GM19395 (cell line): ENCODE results near the gene PPP2R3B.
"Not testable (repeated sequence)": the region's sequence is repeated elsewhere in the genome, so short reads cannot be mapped to it uniquely, and the experiment has no call there.

Source experiments
- ATAC-seq: cut with Tn5 transposase; IDR thresholded peaks from one replicate; pipeline ENCODE4 v1.9.1; 2021; ENCODE audit warnings: mild to moderate bottlenecking, moderate library complexity; ENCODE audit not compliant: unreplicated experiment

PPP2R3B gene

DNA sequence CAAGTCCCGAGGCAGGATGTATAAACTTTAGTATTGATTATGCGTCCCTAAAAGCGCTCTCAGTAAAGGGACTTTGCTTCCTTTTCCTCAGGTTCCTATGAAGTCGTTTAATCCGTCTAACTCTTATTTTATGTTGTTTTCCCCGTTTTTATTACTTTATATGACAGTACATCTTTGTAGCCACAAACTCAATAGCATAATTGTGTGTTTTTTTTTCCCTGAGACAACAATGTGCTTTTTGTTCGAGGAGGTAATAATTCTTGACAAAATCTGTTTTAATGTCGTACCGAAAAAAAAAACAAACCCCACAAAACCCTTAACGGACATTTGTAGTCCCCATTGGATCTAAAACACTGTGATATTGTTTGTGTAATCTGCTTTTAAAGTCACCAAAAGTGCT lies 17.9 kb upstream of the PPP2R3B start:
- ATAC-seq: no peak

DNA sequence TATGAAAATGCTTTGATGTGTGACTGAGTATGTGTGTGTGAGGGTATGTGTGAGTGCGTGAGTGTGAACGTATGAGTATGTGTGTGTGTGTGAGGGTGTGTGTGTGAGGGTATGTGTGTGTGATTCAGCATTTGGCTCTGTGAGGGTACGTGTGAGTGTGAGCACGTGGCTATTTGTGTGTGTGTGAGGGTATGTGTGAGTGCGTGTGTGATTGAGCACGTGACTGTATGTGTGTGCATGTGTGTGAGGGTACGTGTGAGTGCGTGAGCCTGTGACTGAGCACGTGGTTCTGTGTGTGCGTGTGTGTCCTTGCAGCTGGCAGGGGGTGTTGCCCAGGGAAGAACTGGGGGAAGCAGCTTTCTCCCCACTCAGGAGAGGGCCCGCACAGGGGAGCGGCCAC lies 16.1 kb upstream of the PPP2R3B start:
- ATAC-seq: no peak

DNA sequence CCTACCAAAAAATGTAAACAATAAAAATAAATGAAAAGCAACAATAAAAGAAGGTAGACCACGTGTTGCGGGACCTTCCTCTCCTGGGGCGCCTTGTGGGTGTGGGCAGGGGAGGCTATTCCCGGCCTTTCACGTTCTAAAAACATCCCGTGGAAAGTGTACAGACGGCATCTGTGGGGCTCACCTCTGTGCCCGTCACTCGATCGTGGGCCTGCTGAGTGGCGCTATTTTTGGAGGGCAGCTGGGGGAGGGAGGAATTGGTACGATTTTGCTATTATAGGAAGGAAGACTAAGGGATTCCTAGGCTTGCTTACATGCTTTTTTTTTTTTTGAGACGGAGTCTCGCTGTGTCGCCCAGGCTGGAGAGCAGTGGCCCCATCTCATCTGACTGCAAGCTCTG lies 13.6 kb upstream of the PPP2R3B start:
- no peak for ATAC-seq

DNA sequence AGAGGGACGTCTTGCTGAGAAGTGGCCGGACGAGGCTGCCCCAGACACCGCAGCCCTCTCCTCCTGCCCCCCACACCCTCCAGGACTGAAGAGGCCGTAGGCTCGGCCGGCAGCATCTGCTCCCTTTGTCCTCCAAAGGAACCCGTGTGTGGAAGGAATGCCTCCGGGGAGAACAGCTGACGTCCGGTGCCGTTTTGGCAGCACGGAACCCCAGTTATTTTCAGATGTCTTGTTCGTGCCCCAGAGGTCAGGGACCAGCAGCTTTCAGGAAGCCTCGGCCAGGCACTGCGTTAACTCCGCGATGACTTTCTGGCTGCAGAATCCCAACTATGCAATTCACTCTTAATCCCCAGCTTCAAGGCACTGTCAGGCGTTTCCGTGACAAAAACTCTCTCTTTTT lies 10.9 kb upstream of the PPP2R3B start:
- ATAC-seq: no peak

DNA sequence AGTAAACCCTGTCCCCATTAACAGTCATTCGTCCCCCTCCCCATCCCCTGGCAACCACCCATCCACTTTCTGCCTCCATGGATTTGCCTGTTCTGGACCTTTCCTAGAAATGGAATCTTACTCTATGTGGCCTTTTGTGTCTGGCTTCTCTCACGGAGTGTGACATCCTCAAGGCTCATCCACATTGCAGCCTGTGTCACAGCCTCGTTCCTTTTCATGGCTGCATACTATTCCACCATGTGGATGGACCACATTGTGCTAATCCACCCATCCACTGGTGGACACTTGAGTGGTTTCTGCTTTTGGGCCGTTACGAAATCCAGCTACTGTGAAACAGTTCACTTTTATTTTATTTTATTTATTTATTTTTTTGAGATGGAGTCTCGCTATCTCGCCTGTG lies 8.1 kb upstream of the PPP2R3B start:
- ATAC-seq: no peak

- no peak for ATAC-seq
Measured at GRCh38 chrX:392575-392846, 5.8 kb upstream of the PPP2R3B start.

DNA sequence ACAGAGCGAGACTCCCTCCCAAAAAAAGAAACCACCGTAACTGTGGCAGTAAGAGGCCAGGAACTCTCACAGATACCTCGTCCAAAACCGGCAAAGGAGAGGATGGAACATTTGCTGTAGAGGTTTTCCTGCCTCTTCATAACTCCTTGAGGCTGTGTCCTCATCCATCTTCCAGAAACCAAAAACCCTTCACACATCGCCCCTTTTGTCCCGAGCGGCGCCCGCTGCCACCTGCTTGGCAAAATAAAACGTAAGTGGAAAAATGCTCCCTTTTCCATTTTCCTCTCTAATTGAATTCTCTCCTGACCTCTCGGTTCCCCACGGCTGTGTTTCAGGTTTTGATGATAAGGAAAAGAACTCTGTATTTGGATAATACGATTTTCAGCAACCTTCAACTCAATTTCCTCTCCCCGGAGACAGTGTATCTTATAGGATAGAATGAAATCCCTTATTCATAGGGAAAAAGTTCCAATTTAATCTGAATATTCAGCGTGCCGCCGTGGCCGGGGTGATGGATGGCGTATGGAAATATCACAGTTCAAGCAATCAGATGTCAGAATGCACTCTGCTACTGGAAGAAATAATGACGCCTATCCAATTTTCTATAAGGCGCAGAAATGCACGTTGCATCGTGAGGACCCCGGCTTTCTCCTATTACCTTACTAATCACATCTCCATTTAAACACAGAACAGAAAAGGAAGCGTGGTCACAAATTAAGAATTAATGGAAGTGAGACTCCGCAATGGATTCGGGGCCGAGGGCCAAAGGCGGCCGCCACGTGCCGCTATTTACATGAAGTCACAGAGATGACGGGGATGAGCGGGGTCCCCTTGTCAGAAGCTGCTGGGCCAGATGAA lies 5.2 kb upstream of the PPP2R3B start:
- ATAC-seq: no peak

DNA sequence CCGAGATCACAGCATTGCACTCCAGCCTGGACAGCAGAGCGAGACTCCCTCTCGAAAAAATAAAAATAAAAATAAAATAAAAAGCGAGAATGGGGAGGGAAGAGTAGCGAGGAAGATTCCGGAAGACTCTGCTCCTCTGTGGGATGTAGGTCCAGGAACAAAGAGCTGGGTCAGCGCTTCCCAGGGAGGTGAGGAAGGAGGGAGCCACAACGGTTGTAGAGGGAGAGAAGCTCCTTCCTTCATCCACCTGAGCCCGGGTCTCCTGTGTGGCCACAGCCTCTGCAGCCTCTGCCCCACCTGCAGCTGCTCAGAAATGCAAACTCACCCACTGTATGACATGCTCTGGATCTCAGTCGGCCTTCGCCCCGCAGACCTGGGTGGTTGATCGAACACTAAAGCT lies 3.8 kb upstream of the PPP2R3B start:
- ATAC-seq: no peak

- ATAC-seq: no peak
Measured at GRCh38 chrX:389021-389441, 2.3 kb upstream of the PPP2R3B start.

- no peak for ATAC-seq
Measured at GRCh38 chrX:387729-388128, 1.0 kb upstream of the PPP2R3B start.

GRCh38 chrX:386239-386767 lies 404 bp downstream of the PPP2R3B start:
- ATAC-seq: peak; percentile 40

DNA sequence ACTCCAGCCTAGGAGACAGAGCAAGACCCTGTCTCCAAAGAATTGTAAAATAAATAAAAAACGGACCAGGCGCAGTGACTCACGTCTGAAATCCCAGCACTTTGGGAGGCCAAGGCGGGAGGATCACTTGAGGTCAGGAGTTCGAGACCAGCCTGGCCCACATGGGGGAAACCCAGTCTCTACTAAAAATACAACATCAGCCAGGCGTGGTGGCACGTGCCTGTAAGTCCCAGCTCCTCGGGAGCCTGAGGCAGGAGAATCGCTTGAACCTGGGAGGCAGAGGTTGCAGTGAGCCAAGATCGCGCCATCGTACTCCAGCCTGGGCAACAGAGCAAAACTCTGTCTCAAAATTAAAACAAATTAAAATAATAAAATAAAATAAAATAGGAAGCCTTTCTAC lies 971 bp downstream of the PPP2R3B start:
- not testable (repeated sequence) for ATAC-seq

GRCh38 chrX:384861-385260 lies 1.8 kb downstream of the PPP2R3B start:
- no peak for ATAC-seq

GRCh38 chrX:378443-378842 lies 8.3 kb downstream of the PPP2R3B start:
- no peak for ATAC-seq

DNA sequence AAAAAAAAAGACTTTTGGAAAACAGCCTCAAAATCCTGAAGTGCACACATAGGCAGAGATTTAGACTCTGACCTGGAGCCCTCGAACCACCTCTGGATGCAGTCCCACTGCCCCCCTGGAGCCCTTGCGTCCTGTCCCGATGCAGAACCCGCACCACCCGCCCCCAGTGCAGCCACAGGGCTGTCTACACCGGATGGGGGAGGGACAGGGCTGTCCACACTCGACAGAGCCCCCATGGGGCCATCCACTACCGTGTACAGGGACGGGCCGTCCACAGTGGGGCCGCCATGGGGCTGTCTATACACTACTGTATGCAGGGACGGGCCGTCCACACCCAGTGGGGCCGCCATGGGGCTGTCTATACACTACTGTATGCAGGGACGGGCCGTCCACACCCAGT lies 10.5 kb downstream of the PPP2R3B start:
- not testable (repeated sequence) for ATAC-seq

DNA sequence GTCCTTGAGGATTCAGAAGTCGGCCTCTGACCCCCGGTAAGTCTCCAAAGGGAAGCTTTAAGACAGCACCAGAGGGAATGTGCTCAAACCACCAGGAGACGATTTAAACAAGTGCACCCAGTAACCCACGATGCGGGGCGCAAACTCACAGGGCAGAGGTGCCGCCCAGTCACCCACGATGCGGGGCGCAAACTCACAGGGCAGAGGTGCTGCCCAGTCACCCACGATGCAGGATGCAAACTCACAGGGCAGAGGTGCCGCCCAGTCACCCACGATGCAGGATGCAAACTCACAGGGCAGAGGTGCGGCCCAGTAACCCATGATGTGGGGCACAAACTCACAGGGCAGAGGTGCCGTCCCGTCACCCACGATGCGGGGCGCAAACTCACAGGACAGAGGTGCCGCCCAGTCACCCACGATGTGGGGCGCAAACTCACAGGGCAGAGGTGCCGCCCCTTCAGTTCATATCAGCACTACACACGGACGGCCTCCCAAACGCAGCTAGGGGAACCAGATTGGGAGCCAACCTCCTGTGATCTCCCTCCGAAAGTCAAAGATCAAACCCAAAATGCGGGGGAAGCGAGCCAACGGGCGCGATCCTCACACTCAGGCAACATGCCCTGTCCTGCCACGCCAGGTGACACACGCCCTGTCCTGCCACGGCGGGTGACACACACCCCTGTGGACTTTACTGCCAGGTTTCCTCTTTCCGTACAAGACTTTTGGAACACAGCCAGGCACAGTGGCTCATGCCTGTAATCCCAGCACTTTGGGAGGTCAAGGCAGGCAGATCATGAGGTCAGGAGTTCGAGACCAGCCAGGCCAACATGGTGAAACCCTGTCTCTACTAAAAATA lies 11.3 kb downstream of the PPP2R3B start:
- no peak for ATAC-seq

DNA sequence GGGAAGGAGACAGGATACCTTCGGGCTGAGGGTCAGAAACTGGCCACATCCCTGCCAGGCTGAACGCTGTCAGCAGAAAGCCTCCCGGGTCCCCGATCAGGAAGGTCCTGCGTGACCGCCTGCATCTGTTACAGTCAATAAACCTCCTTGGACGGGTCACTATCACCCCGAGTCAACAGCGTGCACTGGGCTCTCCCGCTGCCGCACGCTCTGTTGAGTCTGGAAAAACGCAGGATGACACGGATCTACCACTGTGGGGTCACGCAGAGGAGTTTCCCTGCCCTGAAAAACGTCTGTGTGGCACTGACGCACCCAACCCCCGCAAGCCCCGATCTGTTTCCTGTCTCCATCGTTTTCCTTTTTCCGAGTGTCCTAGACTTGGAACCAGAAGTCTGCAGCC lies 12.1 kb downstream of the PPP2R3B start:
- ATAC-seq: no peak

- ATAC-seq: no peak
Measured at GRCh38 chrX:373641-374471, 12.9 kb downstream of the PPP2R3B start.

DNA sequence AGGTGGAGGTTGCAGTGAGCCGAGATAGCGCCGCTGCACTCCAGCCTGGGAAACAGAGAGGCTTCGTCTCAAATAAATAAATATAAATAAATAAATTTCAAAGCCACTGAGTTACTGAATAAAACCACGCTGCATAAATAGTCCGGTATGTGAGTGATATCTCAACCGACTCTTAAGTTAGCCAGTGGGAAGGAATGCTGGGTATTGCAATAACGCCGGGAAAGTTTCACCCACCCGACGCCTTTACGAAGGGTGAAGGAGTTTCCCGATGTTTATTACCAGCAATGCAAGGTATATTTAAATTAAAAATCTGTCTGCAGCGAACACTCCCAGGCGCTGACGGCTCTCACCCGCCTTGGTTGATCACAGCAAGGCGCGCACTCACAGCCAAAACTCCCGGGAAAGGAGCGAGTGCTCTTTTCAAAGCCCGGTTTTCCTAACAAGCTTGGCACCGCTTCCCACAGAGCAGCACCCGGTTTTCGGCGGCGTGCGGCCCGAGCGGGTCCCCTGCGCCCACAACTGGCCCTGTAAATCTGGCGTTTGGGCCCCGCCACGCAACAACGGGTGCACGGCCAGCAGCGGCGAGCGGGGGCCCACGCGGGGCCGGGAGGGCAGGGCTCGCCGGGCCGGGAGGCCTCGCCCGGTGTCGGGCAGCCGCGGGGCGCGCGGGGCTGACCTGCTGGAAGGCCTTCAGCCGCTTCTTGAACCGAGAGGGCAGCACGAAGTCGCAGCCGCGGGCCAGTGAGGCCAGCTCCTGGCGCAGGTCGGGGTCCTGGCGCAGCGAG lies 13.7 kb downstream of the PPP2R3B start:
- no peak for ATAC-seq

DNA sequence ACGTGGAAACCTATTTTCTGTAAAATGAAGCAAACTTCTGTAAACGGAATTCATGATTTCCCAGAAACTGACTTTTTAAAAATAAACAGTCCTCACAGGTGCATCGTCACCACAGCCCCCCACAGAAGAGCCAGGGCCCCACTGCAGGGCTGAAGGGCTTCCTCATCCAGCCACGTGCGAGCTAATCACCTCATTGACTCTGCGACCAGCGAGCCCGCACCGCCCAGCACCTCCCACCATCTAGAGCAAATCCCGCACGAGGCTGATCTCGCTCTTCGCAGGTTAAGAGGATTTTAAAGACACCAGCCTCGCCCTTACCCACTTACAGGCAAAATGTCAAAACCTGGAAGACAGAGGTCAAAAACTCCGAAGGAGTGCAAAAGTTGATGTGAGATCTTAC lies 14.8 kb downstream of the PPP2R3B start:
- no peak for ATAC-seq
